Stimulated activated CD8-positive, alpha-beta memory T cell treated with anti-CD3 and anti-CD28 coated beads, Interleukin-7, amount 100 ng/mL, for 4 hours (primary cell): ENCODE data around the gene CD2.
"Not testable (repeated sequence)": the region's sequence is repeated elsewhere in the genome, so short reads cannot be mapped to it uniquely, and the experiment has no call there.

Source experiments
- DNase-seq, 2 donors: peaks; one replicate each; pipeline ENCODE4 v3.0.0-alpha.2; 2020; ENCODE audit warnings: low read depth in 2 of 2

The CD2 gene

DNA sequence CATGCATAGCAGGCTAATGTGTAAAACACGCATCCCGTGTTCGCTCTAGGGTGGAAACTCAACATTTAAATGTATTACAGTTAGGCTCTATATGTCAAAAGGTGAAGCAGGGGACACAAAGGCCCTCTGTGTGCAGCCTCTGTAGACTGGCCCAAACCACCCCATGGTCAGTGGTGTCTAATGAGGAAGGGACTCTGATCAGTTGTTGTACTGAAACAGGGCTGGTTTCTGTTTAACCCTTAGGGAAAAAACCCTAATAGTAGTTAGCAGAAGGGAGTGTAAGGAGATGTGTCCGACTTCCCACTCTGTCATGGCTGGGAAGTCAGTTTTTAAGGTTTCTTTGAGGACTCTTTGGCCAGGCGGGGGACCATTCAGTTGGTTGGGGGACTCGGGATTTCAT lies 21.5 kb upstream of the CD2 start:
- no peak for DNase-seq

GRCh38 chr1:116733476-116734365 lies 20.5 kb upstream of the CD2 start:
- DNase-seq, result no peak

DNA sequence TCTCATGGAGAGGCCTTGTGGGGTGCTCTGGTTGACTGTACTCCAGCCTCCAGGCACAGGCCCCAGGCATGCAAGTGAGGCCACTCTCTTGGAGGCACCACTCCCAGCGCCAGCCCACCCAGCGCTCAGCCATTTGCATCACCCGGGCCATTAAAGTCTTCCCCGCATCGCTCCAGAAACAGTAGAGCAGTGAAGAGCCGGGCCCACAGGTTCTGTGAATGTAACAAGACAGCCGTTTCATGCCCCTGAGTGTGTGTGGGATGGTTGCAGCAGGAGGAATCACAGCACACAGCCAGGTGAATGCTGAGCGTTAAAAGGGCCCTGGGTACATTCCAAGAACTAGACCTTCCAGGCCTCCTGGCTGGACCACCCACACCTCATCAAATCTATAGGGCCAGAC lies 19.0 kb upstream of the CD2 start:
- DNase-seq, result no peak

- peak; percentile 61 to 64 for DNase-seq
Observed at GRCh38 chr1:116737020-116737854, 17.0 kb upstream of the CD2 start.

- DNase-seq, result peak in 1 of 2 donors; percentile 27
Observed at GRCh38 chr1:116737855-116738321, 16.3 kb upstream of the CD2 start.

GRCh38 chr1:116738673-116739370 lies 15.4 kb upstream of the CD2 start:
- peak; percentile 64 to 67 for DNase-seq

- no peak for DNase-seq
Observed at GRCh38 chr1:116739371-116740012, 14.7 kb upstream of the CD2 start.

DNA sequence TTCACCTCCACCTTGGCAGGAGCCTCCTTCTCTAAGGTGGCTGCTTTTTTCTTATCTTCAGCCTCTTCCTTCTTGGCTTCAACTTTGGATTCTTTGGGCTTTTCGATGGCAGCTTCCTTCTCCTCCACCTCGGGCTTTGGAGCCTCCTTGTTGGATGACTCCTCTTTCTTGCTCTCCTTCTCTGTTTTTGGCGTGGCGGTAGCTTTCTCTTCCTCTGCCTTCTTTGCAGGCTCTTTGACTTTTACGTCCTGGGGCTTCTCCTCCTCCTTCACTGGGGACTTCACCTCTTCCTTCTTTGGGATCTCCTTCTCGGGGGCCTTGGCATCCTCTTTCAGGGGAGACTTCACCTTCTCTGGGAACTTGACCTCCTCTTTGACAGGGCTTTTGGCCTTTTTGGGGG lies 13.9 kb upstream of the CD2 start:
- no peak for DNase-seq

DNA sequence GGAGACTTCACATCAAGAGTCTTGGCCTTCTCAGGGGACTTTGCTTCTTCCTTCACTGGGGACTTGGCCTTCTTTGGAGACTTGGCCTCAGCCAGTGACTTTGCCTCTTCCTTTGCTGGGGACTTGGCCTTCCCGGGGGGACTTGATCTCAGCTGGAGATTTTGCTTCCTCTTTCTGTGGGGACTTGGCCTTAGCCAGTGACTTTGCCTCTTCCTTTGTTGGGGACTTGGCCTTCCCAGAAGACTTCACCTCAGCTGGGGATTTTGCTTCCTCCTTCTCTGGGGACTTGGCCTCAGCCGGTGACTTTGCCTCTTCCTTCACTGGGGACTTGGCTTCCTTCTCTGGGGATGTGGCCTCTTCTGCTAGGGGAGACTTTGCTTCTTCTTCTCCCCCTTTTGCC lies 13.5 kb upstream of the CD2 start:
- no peak for DNase-seq

DNA sequence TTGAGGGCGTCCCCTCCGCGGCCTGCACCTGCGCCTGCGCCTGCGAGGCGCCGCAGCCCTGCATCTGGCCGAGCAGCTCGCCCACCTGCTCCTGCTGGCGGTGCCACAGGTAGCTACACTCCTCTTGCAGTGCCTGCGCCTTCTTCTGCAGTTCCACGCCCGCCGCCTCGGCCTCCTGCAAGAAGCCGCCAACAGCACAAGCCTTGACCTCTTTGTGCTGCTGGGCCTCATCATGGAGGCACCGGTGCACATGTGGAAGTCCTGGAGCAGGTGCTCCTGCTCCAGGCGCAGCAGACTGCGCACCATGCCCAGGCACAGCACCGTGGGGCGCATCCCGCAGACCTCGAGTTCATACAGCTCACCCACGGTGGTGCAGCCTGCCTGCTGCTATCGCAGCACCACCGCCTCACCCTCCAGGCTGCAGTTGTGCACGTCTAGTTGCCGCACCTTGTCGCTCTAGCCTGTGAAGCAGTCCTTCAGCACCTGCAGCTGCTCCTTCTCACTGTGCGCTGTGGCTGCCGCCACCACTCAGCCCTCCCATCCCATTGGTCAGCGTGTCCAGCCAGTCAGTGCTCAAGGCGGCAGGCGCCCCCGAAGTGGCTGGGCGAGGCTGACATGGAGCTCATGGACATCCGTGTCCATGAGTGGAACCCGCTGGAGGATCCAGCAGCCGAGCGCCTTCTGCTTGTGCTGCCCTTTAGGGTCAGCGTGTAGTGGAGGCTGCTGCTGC lies 12.2 kb upstream of the CD2 start:
- DNase-seq, result no peak

- no peak for DNase-seq
Observed at GRCh38 chr1:116743535-116743934, 10.7 kb upstream of the CD2 start.

GRCh38 chr1:116748272-116748671 lies 6.0 kb upstream of the CD2 start:
- no peak for DNase-seq

DNA sequence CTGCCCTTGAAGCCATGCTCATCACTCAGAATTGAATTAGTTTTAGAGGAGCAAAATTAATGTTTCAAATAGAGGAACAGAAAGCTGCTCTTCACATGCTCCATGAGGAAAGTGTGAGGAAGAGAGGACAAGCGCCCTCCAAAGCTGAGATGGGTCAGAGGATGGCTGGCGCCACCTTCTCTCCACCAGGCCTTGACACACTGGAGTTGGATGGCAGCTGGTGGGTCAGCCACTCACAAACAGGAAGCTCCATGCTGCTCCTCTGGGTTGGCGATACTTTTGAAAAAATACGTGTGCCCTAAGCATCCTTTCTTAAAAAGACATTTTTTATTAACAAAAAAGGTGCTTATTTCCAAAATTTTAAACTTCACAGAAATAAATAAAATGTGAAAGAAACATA lies 3.1 kb upstream of the CD2 start:
- DNase-seq, result no peak

DNA sequence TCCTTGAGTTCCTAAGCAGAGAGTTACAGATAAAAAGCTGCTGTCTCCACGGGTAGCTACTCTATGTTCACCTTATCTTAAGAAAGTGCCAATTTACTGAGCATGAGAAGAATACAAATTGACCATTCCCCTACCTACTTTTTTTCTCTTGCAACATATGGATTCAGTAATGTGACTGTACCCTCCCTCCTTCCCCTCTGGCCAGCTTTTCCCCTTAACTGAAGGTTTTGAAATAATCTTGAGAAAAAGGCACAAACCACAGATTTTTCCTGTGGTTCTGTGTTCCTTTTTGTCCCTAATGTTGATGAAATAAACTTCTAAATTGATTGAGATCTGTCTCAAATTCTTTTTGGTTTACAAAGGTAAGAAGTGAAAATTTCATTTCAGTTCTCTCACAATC lies 2.6 kb upstream of the CD2 start:
- no peak for DNase-seq

DNA sequence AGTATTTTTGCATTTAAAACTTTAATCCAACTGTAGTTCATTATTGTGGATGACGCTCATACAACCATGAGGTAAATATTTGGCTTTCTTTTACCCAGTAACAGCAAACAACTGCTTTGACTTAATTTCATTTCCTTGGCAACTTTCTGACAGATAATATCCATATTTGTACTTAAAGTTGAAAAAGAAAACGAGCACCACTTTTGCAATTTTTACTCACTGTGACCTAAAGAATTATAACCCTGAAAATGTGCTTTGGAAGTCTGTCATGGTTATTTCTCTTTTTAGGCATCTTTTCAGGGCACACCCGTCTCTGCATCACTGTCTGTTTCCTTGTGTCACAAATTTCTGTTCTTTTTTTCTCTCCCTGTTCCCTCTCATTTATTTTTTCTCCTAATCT lies 918 bp upstream of the CD2 start:
- no peak for DNase-seq

DNA sequence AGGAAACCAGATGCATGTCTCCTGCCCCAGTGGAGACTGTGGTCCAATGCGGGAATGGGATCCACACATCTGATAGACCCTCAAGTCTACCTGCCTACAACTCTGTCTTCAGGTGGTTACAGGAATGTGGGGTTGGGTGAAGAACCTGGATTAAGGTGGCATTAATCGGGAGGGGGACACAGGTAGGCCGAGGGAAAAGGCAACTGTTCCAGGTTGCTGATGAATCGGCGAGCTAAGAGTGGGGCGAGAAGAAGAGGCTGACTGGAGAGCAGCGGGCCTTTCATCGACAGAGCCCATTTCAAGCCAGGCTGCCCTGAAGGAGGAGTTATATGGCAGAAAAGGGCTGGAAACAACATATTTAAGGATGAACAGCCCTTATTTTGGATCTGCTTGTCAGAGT lies 836 bp downstream of the CD2 start:
- DNase-seq, result no peak

DNA sequence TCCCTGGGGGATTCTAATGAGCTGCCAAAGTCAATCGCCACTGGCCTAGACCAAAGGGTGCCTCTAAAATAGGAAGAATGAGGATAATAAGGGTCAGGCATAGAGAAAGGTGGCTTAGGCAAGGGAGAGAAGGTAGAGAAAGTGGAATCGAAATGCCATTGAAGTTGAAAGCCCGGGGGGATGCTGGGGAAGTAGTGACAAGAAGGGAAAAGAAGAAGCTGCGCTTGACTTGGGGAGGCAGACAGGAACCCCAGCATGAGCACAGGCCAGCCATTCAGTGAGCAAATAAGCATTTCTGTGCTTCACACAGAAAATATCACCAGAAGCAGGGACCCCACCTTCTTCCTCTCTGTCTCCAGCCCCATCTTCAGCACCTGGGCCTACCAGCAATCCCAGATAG lies 1.5 kb downstream of the CD2 start:
- no peak for DNase-seq

DNA sequence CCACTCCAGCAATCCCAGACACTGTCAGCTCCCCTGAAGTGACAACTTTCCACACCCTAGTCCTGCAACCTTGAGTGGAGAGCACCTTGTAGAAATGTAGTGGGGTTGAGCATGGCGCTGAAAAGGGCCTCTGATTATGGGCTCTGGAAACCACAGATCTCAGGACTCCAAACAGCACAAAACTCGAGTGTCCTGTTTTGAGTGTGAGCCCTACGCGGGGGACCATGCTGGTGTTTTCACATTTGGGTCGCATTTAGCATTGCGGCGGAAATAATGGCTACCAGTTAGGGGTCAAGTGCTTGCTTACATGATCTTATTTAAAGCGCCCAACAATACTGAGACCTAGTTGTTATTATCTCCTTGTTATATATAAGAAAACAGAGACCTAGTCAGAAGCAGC lies 1.9 kb downstream of the CD2 start:
- not testable (repeated sequence) for DNase-seq

DNA sequence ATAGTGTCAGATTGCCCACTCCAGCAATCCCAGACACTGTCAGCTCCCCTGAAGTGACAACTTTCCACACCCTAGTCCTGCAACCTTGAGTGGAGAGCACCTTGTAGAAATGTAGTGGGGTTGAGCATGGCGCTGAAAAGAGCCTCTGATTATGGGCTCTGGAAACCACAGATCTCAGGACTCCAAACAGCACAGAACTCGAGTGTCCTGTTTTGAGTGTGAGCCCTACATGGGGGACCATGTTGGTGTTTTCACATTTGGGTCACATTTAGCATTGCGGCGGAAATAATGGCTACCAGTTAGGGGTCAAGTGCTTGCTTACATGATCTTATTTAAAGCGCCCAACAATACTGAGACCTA lies 4.2 kb downstream of the CD2 start:
- not testable (repeated sequence) for DNase-seq

DNA sequence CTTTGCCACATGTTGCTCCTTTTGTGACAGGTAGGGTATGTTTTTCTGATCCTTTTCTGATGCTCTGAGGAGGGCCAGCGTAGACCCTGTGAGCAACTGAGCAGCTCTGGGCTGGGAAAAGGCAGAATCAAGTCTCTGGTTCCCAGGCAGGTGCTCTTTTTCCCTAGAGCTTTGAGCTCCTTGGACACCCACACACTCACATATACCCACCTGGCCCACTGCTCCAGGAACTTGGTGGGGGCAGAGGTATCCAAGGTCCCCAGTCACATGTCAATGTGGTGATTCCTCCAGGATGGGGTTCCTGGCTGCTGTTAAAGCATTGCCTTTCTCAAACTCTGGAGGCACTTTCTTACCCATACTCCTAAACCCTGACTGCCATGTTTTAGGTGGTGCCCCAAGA lies 5.4 kb downstream of the CD2 start:
- DNase-seq, result no peak

GRCh38 chr1:116760487-116760886 lies 6.3 kb downstream of the CD2 start:
- DNase-seq, result no peak
